ENCODE results near the gene CCNQ.

DNA sequence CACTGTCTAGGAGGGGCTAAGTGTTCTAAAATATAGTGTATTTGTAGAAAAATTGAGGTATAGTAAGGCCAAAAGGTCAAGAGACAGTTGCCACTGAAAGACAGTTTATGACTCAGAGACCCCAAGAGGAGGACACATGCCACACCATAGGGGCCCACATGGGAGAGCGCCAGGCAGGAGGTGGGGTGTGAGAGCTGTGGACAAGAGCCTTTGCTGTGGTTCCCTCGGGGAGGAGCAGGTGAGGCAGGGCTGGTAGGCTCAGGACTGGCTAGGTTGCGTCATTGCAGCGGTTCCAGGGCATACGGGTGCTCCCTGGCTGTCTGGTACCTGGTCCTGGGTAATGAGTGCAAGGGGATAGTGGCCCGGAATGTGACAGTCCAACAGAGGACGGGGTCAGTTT lies 37.6 kb downstream of the CCNQ start:
- TF ChIP-seq, protein P1, sequence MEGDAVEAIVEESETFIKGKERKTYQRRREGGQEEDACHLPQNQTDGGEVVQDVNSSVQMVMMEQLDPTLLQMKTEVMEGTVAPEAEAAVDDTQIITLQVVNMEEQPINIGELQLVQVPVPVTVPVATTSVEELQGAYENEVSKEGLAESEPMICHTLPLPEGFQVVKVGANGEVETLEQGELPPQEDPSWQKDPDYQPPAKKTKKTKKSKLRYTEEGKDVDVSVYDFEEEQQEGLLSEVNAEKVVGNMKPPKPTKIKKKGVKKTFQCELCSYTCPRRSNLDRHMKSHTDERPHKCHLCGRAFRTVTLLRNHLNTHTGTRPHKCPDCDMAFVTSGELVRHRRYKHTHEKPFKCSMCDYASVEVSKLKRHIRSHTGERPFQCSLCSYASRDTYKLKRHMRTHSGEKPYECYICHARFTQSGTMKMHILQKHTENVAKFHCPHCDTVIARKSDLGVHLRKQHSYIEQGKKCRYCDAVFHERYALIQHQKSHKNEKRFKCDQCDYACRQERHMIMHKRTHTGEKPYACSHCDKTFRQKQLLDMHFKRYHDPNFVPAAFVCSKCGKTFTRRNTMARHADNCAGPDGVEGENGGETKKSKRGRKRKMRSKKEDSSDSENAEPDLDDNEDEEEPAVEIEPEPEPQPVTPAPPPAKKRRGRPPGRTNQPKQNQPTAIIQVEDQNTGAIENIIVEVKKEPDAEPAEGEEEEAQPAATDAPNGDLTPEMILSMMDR (IDR thresholded peaks at IDR 0.05; ENCODE audit: insufficient read depth, low read length) = no peak
- no peak for TF ChIP-seq SPI1 (IDR thresholded peaks at IDR 0.05; ENCODE audit: borderline replicate concordance, low read depth)
- TF ChIP-seq, protein P2, sequence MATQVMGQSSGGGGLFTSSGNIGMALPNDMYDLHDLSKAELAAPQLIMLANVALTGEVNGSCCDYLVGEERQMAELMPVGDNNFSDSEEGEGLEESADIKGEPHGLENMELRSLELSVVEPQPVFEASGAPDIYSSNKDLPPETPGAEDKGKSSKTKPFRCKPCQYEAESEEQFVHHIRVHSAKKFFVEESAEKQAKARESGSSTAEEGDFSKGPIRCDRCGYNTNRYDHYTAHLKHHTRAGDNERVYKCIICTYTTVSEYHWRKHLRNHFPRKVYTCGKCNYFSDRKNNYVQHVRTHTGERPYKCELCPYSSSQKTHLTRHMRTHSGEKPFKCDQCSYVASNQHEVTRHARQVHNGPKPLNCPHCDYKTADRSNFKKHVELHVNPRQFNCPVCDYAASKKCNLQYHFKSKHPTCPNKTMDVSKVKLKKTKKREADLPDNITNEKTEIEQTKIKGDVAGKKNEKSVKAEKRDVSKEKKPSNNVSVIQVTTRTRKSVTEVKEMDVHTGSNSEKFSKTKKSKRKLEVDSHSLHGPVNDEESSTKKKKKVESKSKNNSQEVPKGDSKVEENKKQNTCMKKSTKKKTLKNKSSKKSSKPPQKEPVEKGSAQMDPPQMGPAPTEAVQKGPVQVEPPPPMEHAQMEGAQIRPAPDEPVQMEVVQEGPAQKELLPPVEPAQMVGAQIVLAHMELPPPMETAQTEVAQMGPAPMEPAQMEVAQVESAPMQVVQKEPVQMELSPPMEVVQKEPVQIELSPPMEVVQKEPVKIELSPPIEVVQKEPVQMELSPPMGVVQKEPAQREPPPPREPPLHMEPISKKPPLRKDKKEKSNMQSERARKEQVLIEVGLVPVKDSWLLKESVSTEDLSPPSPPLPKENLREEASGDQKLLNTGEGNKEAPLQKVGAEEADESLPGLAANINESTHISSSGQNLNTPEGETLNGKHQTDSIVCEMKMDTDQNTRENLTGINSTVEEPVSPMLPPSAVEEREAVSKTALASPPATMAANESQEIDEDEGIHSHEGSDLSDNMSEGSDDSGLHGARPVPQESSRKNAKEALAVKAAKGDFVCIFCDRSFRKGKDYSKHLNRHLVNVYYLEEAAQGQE (IDR thresholded peaks at IDR 0.05; ENCODE audit: insufficient replicate concordance, low read depth) = no peak
- no peak for TF ChIP-seq POLR2AphosphoS5 (IDR thresholded peaks at IDR 0.05; ENCODE audit: low read depth)
